GM21447 (cell line): ENCODE data around the gene RXFP2.

Source experiments
- ATAC-seq: cut with Tn5 transposase; IDR thresholded peaks from one replicate; pipeline ENCODE4 v1.9.1; 2021; ENCODE audit not compliant: unreplicated experiment

The RXFP2 gene, protein sequence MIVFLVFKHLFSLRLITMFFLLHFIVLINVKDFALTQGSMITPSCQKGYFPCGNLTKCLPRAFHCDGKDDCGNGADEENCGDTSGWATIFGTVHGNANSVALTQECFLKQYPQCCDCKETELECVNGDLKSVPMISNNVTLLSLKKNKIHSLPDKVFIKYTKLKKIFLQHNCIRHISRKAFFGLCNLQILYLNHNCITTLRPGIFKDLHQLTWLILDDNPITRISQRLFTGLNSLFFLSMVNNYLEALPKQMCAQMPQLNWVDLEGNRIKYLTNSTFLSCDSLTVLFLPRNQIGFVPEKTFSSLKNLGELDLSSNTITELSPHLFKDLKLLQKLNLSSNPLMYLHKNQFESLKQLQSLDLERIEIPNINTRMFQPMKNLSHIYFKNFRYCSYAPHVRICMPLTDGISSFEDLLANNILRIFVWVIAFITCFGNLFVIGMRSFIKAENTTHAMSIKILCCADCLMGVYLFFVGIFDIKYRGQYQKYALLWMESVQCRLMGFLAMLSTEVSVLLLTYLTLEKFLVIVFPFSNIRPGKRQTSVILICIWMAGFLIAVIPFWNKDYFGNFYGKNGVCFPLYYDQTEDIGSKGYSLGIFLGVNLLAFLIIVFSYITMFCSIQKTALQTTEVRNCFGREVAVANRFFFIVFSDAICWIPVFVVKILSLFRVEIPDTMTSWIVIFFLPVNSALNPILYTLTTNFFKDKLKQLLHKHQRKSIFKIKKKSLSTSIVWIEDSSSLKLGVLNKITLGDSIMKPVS

DNA sequence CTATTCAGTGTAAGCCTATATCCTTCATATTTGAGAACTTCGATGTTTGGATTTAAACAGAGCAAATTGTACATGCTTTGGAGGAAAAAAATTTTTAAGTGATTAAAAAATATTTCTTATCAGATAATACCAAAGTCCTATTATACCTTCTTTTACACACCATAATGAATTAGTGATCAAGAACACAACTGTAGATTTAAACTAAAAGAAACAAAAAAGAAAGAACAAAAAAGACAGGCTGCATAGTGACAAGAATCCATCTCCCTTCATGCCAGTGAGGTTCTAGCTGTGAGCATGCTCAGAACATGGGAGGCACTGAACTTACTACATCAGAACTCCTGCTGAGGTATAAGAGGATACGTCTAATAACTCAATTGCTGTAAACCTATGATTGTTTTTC is at the start of gene RXFP2:
Gene RXFP2 (plus strand): TSS at position 301 of the 400 bp plus-strand sequence. CDS start 87 bp downstream, at position 388.
- no peak for ATAC-seq

DNA sequence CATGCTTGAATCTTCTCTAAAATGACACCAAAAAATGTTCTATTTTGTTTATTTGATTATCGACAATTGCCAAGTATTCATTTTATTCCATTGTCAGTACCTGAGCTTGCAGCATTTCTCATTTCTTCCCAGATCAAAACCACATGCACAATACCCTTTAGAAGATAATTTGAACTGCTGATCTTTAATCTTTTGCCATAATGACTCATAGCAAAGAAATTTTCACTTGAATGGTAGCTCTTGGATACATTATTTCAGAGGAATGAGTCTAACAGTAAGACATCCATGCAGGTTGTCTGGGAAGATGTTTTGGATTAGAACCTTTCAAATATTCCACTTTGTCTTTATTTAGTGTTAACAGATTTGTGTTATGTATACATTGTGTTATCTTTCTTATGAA is 42.0 kb upstream of the RXFP2 start:
- ATAC-seq, result no peak

DNA sequence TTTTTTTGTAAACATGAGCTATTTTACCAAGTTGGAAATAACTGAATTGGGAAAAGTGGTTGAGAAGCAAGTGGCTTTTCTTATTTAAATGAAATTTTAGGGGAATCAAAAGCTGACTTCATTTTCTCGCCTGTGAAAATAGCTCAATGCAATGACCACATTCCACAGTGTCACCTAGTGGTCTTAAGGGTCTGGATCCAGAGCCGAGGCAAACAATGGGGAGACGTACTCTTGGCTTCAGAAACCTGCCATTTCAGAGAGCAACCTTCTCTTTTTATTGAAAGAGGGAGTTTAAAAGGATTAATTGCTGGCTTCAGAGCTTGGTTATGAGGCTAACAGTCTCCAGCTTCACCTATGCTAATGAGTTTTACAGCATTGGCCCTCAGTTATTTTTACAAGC is 39.7 kb upstream of the RXFP2 start:
- ATAC-seq, result no peak

DNA sequence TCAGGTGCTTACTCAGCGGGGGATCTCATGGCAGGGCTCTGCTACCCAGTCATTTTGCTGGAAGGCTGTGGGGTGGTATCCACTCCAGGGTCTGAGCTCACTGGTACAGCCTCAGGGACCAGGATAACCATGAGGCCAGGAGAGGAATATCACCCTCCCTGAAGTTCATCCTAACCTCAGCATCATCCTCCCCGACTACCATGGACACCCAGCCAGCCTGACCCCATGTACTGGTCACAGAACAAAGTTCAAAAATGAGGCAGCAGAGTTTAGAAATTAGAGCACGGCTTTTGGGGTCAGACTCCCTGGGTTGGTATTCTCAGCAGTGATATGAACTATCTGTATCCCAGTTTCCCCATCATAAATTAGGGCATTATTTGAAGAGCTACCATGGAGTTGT is 35.5 kb upstream of the RXFP2 start:
- ATAC-seq, result no peak

DNA sequence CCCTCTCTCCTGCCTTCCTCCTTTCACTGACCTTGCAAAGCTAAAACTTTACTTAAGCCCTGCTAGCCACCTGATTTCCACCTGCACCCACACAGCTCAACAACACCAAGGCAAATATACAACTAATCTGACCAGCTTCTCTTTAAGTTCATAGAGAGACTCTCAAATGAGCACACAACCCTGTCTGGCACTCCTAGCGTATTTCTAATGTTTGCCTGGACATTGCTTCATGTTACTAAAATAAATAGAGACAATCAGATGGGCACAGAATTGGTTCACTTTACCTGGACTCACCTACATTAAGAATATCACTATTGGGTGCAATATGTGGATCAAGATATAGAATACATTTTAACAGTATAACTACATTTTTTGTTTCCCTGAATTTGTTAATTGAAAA is 33.2 kb upstream of the RXFP2 start:
- ATAC-seq, result no peak

DNA sequence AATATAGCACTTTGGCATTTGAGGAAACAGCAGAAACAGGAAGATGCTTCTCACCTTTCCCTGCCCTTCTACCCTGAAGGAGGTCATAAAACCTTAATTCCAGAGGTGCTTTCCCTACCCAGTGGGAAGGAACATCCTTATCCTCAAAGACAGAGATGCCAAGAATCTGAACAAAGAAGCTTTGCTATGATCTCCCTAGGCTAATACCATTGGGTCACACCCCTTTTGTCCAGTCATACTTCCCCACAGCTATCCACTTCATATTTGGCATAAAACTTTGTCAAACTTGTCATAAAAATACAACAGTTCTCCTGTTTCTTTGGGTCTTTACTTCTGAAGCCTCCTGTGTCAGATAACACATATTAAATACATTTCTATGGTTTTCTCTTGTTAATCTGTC is 21.7 kb upstream of the RXFP2 start:
- no peak for ATAC-seq

DNA sequence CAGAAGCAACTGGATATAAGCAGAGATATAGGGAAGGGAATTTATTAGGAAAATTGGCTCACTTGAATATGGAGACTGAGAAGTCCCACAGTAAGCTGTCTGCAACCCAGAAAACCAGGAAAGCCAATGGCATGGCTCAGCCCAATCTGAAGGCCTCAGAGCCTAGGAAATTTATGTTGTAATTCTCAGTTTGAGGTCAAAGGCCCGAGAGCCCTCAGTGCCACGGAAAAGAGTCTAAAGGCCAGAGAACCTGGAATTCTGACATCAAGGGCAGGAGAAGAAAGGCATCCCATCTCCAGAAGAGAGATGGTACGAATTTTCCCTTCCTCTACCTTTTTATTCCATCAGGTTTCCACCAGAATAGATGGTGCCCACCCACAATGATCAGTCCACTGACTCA is 20.1 kb upstream of the RXFP2 start:
- ATAC-seq, result no peak

DNA sequence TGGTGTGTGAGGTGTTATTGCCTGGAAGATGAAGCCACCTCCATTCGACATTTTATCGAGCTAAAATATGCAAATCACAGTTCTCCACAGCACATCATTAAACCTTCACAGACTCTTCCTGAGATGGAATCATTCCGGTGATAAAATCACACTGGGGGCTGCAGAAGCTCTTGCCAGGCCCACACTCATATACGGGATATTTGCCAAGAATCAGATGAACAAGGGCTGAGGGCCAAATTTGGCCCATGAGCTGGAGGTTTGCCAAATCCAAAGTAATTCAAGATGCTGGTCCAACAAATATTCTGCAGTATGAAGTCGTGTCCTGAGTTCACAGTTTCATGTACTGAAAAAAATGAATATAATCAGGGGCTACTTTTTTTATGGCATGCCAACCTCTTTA is 16.7 kb upstream of the RXFP2 start:
- no peak for ATAC-seq

DNA sequence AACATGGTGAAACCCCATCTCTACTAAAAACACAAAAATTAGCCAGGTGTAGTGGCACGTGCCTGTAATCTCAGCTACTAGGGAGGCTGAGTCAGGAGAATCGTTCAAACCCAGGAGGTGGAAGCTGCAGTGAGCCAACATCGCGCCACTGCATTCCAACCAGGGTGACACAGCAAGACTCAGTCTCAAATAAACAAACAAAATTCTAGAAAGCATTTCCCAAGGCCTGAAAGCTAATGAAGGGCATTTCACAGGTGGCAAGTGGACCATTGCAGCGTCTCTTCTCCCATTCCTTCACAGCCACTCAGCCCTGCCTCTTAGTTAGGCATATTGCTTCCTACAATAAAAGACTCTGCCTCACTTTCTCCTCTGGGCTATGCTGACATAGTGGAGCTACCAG is 13.5 kb upstream of the RXFP2 start:
- no peak for ATAC-seq

DNA sequence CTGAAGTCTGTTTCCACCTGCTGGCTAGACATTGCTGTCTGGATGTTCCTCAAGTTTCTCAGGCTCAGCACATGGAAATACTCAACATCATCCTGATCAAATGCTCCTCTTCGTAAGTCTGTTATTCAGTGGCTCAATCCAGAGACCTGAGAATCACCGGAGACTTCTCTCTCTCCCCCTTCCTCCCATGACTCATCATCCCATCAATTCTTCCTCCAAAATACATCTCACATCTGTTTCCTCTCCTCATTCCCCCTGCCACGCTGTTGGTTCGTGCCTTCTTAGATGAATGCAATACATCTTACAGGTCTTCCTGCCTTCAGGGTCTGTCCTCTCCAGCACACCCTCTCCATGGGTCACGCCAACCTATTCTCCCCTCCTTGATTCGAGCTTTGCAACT is 7.4 kb upstream of the RXFP2 start:
- ATAC-seq, result no peak

DNA sequence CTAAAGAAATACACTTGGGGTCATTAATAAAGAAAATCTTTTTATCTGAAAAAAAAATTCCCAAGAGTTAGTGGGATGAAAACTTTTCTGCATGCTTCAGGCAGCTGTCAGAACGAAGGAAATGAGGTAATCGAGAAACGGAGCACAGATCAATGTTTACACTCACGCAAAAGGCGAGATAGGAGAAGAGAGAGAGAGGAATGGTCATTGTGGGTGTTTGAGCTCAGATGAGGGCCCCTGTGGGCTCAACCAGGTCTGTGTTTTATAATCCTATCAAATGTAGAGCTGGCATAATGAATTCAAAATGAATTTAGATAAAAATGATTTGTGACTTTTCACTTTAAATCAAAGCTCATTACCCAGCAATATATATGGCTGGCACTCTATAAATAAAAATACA is 6.3 kb upstream of the RXFP2 start:
- no peak for ATAC-seq

DNA sequence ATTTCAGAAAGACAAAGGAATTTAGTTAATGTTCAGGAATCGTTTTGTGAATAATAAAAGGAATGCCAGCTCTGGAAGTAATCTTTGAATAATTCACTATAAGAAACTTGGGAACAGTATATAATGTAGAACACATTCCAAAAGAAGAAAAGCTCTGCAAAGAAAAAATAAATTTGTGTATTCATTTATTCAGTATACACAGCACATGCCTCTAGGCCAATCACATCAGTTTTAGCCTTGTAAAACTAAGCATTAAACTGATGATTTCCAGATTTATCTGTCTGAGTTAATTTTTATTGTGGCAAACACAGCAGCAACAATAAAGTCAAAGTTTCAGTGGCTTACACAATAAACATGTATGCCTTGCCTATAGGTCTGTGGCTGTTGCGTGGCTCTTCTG is 5.7 kb upstream of the RXFP2 start:
- no peak for ATAC-seq

DNA sequence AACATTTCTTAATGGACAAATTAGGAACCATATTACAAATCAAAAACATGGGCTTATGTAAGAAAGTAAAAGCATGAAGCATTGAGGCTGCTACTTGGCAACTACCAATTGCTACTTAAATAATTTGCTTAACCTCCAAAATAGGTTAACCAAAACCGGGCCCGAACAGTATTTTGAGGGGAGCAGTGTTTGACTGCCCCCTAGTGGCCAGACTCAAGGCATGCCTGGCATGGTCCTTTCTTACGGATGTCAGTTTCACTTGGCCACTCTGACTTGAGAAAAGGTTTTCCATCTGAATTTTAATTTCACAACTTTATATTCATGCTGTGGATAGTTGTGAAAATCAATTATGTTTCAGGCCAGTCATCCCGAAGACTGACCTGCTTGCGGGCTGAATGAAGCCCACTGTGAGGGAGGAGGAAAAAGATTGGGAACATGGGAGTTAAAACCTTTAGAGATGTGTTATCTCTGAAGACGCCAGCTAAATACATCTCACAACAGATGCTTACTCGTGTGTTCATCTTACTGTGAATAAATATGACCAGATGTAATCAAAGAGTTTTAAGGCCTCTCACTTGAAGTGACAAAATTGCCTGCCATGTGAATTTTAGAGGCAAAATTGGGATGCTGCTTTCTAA is 2.9 kb downstream of the RXFP2 start:
- peak; percentile 87 for ATAC-seq

DNA sequence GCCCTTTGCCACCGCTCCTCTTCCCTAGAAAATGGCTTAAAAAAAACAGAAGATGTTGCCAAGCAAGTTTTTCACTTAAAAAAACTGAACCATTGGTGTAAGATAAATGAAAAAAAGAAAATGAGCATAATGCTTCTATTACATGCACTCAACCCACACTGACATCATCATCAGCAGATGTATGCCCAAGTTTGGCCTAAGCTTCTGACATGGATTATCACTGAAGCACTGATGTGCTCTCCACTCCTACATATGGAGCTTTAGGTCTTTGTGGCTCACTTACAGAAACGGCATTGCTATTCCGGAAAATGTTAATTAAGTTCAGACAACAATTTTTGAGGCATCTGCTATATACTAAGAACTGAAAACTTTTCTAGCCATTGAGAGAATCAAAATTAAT is 8.0 kb downstream of the RXFP2 start:
- no peak for ATAC-seq

DNA sequence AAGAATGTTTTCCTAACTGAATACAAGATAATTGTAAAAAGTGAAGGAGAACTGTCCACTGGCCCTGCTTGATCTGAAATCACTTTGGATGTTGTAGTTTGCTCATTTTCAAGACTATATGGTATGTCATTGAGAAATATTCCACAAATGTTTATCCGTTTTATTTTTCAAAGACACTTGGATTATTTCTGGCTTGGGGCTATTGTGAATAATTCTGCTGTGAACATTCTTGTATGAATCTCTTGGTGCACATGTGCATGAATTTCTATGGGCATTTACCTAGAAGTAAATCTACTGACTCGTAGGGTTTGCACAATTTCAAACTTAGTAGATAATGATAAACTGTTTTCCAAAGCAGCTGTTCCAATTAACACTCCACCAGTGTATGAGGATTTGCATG is 8.6 kb downstream of the RXFP2 start:
- no peak for ATAC-seq

DNA sequence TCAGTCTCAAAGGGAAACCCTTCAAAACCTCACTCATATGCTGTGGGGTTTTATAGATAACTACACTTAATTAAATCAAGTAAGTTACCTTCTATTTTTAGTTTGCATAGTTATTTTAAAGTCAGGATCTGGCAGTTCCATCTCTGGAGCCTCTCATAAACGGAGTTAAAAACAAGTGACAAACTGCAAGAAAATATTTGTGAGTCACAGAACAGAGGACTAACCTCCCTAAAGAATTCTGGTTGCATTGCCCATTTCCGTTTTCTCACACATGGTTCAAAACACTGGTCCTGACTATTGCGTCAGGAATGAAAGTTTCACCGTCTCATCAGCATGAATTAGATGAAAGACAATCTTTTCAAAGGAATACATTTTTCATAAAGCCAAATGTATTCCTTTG is 10.6 kb downstream of the RXFP2 start:
- no peak for ATAC-seq

DNA sequence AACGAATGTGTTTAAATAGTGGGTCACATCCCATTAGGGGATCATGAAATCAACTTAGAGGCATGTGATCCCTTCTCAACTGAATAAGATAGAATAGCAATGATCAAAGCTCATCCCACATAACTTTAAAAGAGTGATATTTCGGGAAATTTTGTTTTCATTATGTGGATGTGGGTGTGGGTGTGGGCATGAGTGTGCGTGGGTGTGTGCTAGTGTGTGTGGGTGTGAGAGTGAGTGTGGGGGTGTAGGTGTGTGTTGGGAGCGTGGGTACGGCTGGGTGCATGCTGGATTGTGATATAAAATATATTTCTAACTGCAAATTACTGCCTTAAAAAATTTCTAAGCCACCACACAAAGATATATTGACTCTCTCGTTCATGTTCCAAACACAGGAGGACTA is 15.9 kb downstream of the RXFP2 start:
- ATAC-seq, result no peak

DNA sequence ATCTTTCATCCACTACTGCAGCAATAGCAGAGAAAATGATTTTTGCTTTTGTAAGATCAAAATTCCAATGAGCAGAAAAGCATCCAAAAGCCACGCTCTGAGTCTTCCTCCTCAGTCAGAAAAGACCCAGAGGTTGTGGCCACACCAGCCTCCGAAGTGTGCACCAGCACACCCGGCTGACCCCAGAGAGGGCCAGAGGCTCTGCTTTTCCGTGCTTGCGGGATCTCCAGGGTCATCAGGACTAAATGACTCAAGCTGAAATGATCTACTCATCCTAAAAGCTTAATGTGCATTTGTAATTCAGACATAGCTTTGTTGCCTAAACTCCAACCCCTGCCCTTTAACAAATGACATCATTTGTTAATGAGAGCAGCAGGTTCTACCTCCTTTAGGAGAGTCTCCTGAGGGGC is 16.5 kb downstream of the RXFP2 start:
- no peak for ATAC-seq

DNA sequence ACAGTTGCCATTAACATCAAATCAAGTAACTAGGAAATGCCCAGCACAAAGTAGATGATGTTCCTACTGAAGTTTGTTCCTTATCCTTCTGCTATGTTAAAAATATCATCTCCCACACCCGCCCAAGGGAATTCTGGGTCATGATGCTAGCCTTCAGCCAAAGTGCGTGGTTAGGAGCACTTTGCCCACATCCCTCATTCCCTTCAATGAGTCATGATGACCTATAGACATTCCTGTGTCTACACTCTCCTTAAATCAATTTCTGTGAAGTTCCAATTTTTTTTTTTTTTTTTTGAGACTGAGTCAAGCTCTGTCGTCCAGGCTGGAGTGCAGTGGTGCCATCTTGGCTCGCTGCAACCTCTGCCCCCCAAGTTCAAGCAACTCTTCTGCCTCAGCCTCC is 17.0 kb downstream of the RXFP2 start:
- ATAC-seq, result no peak

DNA sequence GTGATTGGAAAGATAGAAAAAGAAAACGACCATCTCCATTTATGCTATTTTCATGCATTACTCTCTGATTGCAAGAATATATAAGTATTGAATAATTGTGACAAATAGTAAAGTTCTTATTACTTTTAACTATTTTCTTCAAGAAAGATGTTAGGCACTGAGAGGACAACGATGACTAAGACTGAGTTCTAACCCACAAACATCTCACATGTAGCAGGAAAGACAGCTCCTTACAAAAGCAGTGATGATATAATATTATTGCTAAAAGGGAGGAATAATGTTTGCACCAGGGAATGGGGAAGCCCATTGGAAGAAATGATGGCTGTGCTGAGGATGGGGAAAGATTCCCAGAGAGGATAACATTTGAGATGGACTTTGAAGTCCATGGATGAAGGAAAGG is 22.6 kb downstream of the RXFP2 start:
- ATAC-seq, result no peak

DNA sequence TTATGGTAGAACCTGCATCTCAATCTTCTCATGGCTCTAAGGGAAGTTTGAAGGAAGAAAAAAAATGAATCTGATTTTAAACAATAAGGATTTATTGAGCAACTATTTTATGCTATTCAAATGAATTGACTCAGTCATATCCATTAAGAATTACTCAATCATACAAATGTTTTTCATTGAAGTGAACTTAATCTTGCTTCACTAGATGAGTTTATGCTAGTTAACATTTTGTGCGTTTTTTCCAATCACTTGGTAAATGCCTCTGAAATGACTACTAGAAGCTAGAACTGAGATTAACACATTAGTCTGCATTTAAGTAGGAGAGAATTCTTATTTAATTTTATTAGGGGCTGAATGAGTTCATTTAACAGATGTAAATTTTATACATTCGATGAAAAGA is 25.2 kb downstream of the RXFP2 start:
- ATAC-seq, result no peak

DNA sequence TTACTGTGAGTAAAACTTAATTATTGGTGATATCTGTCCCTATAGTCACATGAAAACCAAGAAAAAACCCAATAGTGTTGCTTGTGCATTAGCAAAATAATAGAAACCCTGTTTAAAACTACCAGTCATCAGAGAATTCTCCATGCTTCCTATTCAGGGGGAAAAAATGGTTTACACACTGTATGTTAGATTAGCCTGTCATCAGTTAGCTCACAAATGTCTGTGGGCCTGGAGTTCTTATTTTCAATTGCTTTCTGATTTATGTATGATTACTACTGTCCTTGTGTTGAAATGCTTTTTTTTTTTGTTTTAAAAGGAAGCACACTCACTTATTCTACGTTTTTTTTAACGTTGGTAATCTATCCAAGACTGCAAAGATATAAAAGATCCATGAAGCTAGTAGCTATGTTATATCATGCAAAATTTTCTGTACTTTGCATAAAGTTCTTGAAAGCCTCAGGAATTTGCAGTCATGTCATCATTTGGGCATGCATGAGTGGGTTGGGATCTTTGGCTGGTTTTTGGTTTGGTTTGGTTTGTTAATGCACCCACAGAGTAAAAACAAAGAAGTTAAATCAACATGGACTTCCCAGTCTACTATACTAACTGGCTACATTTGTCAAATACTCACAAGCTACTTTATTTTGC is 25.9 kb downstream of the RXFP2 start:
- ATAC-seq, result no peak
